Measurements from ENCODE around the gene CDH13.

The CDH13 gene

DNA sequence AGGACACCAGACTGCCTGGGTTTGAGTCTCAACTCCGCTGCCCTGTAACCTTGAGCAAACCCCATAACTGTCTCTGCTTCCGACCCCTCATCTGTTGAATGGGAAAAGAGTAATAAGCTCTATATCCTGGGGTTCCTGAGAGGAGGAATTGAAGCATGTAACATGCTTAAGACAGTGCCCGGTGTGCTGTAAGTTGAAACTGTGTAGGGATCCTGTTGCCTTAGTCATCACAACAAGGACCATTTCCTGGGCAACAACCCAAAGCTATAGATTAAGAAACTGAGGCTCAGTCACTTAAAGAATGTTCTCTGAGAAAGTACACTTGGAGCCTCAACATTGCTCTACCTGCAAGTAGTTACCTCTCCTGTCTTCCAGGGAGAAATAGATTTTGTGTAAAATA, 23.0 kb downstream of the CDH13 start:
- no peaks in the 10 kb centered on the region for H4K20me1 ChIP-seq (ENCODE audit: insufficient read depth, low read length)
- H3K9ac ChIP-seq (ENCODE audit: low read depth, low read length) = no peak overlapping the region
- no peaks in the 10 kb centered on the region for H3K79me2 ChIP-seq (ENCODE audit: insufficient read depth, low read length)
- H3K27ac ChIP-seq (ENCODE audit: low read length) = no peak overlapping the region
- H3K36me3 ChIP-seq (ENCODE audit: insufficient read depth, low read length) = no peaks in the 10 kb centered on the region
- H2AFZ ChIP-seq (ENCODE audit: low read depth, low read length) = no peak overlapping the region
- H3K4me3 ChIP-seq (ENCODE audit: low read depth in 1 of 2, low read length in 2 of 2) = no peak overlapping the region
- ATAC-seq (ENCODE audit: insufficient read depth, low read depth) = no peak
- no peak for TF ChIP-seq CTCF (IDR thresholded peaks at IDR 0.05; ENCODE audit: borderline replicate concordance, extremely low read depth, low read length, poor library complexity, severe bottlenecking)
- TF ChIP-seq EZH2 (IDR thresholded peaks at IDR 0.05; ENCODE audit: borderline replicate concordance, low read depth, low read length, severe bottlenecking) = no peak
- no peaks in the 10 kb centered on the region for H3K9me3 ChIP-seq (ENCODE audit: insufficient read depth, low read length, severe bottlenecking)
- H3K4me2 ChIP-seq (ENCODE audit: insufficient read depth, low read length) = no peak overlapping the region
- H3K27me3 ChIP-seq (ENCODE audit: insufficient read depth, low read length, poor library complexity) = peaks cover 5% of the 10 kb centered on the region
- DNase-seq = no peak
- H3K4me1 ChIP-seq (ENCODE audit: insufficient read depth, low read length) = peaks cover 10% of the 10 kb centered on the region

- DNase-seq = no peak
- no peaks in the 10 kb centered on the region for H3K36me3 ChIP-seq (ENCODE audit: insufficient read depth, low read length)
- H3K27me3 ChIP-seq (ENCODE audit: insufficient read depth, low read length, poor library complexity) = peaks cover 5% of the 10 kb centered on the region
- H3K9me3 ChIP-seq (ENCODE audit: insufficient read depth, low read length, severe bottlenecking) = no peaks in the 10 kb centered on the region
- TF ChIP-seq EZH2 (IDR thresholded peaks at IDR 0.05; ENCODE audit: borderline replicate concordance, low read depth, low read length, severe bottlenecking) (no peak), CTCF (IDR thresholded peaks at IDR 0.05; ENCODE audit: borderline replicate concordance, extremely low read depth, low read length, poor library complexity, severe bottlenecking) (no peak)
- H2AFZ ChIP-seq (ENCODE audit: low read depth, low read length) = no peak overlapping the region
- H3K79me2 ChIP-seq (ENCODE audit: insufficient read depth, low read length) = no peaks in the 10 kb centered on the region
- H3K4me2 ChIP-seq (ENCODE audit: insufficient read depth, low read length) = no peak overlapping the region
- no peaks in the 10 kb centered on the region for H4K20me1 ChIP-seq (ENCODE audit: insufficient read depth, low read length)
- no peak overlapping the region for H3K4me3 ChIP-seq (ENCODE audit: low read depth in 1 of 2, low read length in 2 of 2)
- peaks cover 21% of the 10 kb centered on the region for H3K4me1 ChIP-seq (ENCODE audit: insufficient read depth, low read length)
- no peak overlapping the region for H3K9ac ChIP-seq (ENCODE audit: low read depth, low read length)
- H3K27ac ChIP-seq (ENCODE audit: low read length) = no peak overlapping the region
- no peak for ATAC-seq (ENCODE audit: insufficient read depth, low read depth)
Observed at GRCh38 chr16:82650804-82651203, 24.0 kb downstream of the CDH13 start.

- Histone ChIP-seq H3K27ac (ENCODE audit: low read length) (no peak overlapping the region), H3K36me3 (ENCODE audit: insufficient read depth, low read length) (no peaks in the 10 kb centered on the region), H3K4me1 (ENCODE audit: insufficient read depth, low read length) (peaks cover 27% of the 10 kb centered on the region), H3K4me2 (ENCODE audit: insufficient read depth, low read length) (no peak overlapping the region), H3K27me3 (ENCODE audit: insufficient read depth, low read length, poor library complexity) (peaks cover 5% of the 10 kb centered on the region), H2AFZ (ENCODE audit: low read depth, low read length) (no peak overlapping the region), H3K79me2 (ENCODE audit: insufficient read depth, low read length) (no peaks in the 10 kb centered on the region), H4K20me1 (ENCODE audit: insufficient read depth, low read length) (no peaks in the 10 kb centered on the region), H3K9ac (ENCODE audit: low read depth, low read length) (no peak overlapping the region), H3K4me3 (ENCODE audit: low read depth in 1 of 2, low read length in 2 of 2) (no peak overlapping the region), H3K9me3 (ENCODE audit: insufficient read depth, low read length, severe bottlenecking) (no peaks in the 10 kb centered on the region)
- ATAC-seq (ENCODE audit: insufficient read depth, low read depth) (peak; percentile 39; the same call in 2 of the 3 replicates), DNase-seq (peak; percentile 25)
- TF ChIP-seq EZH2 (IDR thresholded peaks at IDR 0.05; ENCODE audit: borderline replicate concordance, low read depth, low read length, severe bottlenecking) (no peak), CTCF (IDR thresholded peaks at IDR 0.05; ENCODE audit: borderline replicate concordance, extremely low read depth, low read length, poor library complexity, severe bottlenecking) (no peak)
Observed at GRCh38 chr16:82651921-82652601, 25.3 kb downstream of the CDH13 start.
